GM23338 (cell line): ENCODE results near the gene TCF7.

Experiments used
- CREB1 ChIP-seq: fragments of 250-450 bp; sonication (Bioruptor Pico); IDR thresholded peaks from 2 replicates; pipeline ENCODE4 v1.5.0; 2020; ENCODE audit warnings: low read depth, mild to moderate bottlenecking, moderate library complexity
- ETS1 ChIP-seq: IDR thresholded peaks from 2 replicates; pipeline ENCODE4 v1.6.1; 2016; ENCODE audit warnings: antibody characterized with exemption
- EZH2 ChIP-seq: fragments of 200-600 bp; sonication (generic); IDR thresholded peaks from one replicate; pipeline ENCODE4 v1.8.0; 2017; ENCODE audit warnings: antibody characterized with exemption, mild to moderate bottlenecking, low read depth; ENCODE audit not compliant: unreplicated experiment
- EZH2phosphoT487 ChIP-seq: fragments of 200-600 bp; sonication (generic); IDR thresholded peaks from one replicate; pipeline ENCODE4 v1.8.1; 2018; ENCODE audit warnings: antibody characterized with exemption; ENCODE audit not compliant: unreplicated experiment
- JUNB ChIP-seq: IDR thresholded peaks from one replicate; pipeline ENCODE4 v1.6.1; 2016; ENCODE audit warnings: antibody characterized with exemption; ENCODE audit not compliant: unreplicated experiment
- NANOG ChIP-seq: IDR thresholded peaks from 2 replicates; pipeline ENCODE4 v1.6.1; 2016; ENCODE audit warnings: antibody characterized with exemption, borderline replicate concordance
- POLR2AphosphoS5 ChIP-seq: IDR thresholded peaks from 2 replicates; pipeline ENCODE4 v1.6.1; 2016; ENCODE audit warnings: antibody characterized with exemption, low read depth
- REST ChIP-seq: IDR thresholded peaks from one replicate; pipeline ENCODE4 v1.6.1; 2018; ENCODE audit warnings: antibody characterized with exemption; ENCODE audit not compliant: unreplicated experiment
- STAT1 ChIP-seq: IDR thresholded peaks from one replicate; pipeline ENCODE4 v1.6.1; 2016; ENCODE audit warnings: antibody characterized with exemption; ENCODE audit not compliant: unreplicated experiment
- ZNF331 ChIP-seq: fragments of 250-450 bp; sonication (Bioruptor Pico); IDR thresholded peaks from 2 replicates; pipeline ENCODE4 v1.5.0; 2020; ENCODE audit warnings: low read depth, mild to moderate bottlenecking, moderate library complexity
- TF ChIP-seq, protein P1 (sequence below), 2 experiments: fragments of 200-600 bp in 1 of 2; sonication (generic) in 1 of 2; conservative IDR thresholded peaks; 2 replicates each; pipeline versions ENCODE4 v1.5.1 to v1.6.1; 2016 to 2017; ENCODE audit warnings: antibody characterized with exemption in 2 of 2, low read depth in 2 of 2, mild to moderate bottlenecking in 2 of 2, moderate library complexity in 1 of 2
- TF ChIP-seq, protein P2 (sequence below): fragments of 250-450 bp; sonication (Bioruptor Pico); IDR thresholded peaks from 2 replicates; pipeline ENCODE4 v1.5.0; 2020; ENCODE audit warnings: mild to moderate bottlenecking, moderate library complexity

- TF ChIP-seq EZH2 (no peak), POLR2AphosphoS5 (no peak), REST (no peak), EZH2phosphoT487 (no peak), STAT1 (no peak), NANOG (no peak), CREB1 (CRISPR knock-in tag) (no peak), ETS1 (no peak), JUNB (no peak), ZNF331 (no peak)
- TF ChIP-seq, protein P1, sequence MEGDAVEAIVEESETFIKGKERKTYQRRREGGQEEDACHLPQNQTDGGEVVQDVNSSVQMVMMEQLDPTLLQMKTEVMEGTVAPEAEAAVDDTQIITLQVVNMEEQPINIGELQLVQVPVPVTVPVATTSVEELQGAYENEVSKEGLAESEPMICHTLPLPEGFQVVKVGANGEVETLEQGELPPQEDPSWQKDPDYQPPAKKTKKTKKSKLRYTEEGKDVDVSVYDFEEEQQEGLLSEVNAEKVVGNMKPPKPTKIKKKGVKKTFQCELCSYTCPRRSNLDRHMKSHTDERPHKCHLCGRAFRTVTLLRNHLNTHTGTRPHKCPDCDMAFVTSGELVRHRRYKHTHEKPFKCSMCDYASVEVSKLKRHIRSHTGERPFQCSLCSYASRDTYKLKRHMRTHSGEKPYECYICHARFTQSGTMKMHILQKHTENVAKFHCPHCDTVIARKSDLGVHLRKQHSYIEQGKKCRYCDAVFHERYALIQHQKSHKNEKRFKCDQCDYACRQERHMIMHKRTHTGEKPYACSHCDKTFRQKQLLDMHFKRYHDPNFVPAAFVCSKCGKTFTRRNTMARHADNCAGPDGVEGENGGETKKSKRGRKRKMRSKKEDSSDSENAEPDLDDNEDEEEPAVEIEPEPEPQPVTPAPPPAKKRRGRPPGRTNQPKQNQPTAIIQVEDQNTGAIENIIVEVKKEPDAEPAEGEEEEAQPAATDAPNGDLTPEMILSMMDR (conservative IDR thresholded peaks at IDR 0.05; ENCODE audit: low read depth in 2 of 2): peak; percentile 79 to 98
- TF ChIP-seq, protein P2, sequence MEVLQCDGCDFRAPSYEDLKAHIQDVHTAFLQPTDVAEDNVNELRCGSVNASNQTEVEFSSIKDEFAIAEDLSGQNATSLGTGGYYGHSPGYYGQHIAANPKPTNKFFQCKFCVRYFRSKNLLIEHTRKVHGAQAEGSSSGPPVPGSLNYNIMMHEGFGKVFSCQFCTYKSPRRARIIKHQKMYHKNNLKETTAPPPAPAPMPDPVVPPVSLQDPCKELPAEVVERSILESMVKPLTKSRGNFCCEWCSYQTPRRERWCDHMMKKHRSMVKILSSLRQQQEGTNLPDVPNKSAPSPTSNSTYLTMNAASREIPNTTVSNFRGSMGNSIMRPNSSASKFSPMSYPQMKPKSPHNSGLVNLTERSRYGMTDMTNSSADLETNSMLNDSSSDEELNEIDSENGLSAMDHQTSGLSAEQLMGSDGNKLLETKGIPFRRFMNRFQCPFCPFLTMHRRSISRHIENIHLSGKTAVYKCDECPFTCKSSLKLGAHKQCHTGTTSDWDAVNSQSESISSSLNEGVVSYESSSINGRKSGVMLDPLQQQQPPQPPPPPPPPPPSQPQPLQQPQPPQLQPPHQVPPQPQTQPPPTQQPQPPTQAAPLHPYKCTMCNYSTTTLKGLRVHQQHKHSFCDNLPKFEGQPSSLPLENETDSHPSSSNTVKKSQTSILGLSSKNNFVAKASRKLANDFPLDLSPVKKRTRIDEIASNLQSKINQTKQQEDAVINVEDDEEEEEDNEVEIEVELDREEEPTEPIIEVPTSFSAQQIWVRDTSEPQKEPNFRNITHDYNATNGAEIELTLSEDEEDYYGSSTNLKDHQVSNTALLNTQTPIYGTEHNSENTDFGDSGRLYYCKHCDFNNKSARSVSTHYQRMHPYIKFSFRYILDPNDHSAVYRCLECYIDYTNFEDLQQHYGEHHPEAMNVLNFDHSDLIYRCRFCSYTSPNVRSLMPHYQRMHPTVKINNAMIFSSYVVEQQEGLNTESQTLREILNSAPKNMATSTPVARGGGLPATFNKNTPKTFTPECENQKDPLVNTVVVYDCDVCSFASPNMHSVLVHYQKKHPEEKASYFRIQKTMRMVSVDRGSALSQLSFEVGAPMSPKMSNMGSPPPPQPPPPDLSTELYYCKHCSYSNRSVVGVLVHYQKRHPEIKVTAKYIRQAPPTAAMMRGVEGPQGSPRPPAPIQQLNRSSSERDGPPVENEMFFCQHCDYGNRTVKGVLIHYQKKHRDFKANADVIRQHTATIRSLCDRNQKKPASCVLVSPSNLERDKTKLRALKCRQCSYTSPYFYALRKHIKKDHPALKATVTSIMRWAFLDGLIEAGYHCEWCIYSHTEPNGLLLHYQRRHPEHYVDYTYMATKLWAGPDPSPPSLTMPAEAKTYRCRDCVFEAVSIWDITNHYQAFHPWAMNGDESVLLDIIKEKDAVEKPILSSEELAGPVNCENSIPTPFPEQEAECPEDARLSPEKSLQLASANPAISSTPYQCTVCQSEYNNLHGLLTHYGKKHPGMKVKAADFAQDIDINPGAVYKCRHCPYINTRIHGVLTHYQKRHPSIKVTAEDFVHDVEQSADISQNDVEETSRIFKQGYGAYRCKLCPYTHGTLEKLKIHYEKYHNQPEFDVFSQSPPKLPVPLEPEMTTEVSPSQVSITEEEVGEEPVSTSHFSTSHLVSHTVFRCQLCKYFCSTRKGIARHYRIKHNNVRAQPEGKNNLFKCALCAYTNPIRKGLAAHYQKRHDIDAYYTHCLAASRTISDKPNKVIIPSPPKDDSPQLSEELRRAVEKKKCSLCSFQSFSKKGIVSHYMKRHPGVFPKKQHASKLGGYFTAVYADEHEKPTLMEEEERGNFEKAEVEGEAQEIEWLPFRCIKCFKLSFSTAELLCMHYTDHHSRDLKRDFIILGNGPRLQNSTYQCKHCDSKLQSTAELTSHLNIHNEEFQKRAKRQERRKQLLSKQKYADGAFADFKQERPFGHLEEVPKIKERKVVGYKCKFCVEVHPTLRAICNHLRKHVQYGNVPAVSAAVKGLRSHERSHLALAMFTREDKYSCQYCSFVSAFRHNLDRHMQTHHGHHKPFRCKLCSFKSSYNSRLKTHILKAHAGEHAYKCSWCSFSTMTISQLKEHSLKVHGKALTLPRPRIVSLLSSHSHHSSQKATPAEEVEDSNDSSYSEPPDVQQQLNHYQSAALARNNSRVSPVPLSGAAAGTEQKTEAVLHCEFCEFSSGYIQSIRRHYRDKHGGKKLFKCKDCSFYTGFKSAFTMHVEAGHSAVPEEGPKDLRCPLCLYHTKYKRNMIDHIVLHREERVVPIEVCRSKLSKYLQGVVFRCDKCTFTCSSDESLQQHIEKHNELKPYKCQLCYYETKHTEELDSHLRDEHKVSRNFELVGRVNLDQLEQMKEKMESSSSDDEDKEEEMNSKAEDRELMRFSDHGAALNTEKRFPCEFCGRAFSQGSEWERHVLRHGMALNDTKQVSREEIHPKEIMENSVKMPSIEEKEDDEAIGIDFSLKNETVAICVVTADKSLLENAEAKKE (CRISPR knock-in tag): no peak
Measured at GRCh38 chr5:134184155-134185135, 70.0 kb downstream of the TCF7 start.
